Smooth muscle cell (in vitro differentiated cells): ENCODE data around the gene LILRA1. TPM values are rescaled to one million over a fixed set of nuclear protein-coding genes. Genes with fewer than 3 reads are reported as not detected.

Source experiments
- DNase-seq: peaks from one replicate; lab custom pipeline; 2025; ENCODE audit not compliant: unreplicated experiment; lab: John Stamatoyannopoulos, UW
- H2AFZ ChIP-seq: fragments of 200-600 bp; sonication (generic); 2 replicates; pipeline ENCODE4 v1.6.0; 2016; ENCODE audit warnings: antibody characterized with exemption, low read depth, mild to moderate bottlenecking
- H3F3A ChIP-seq: fragments of 200-600 bp; sonication (generic); 2 replicates; pipeline ENCODE4 v1.6.0; 2017; ENCODE audit warnings: antibody characterized with exemption, low read depth
- H3K27ac ChIP-seq: fragments of 200-600 bp; sonication (generic); 2 replicates; pipeline ENCODE4 v1.5.1; 2016; ENCODE audit warnings: low read depth, mild to moderate bottlenecking
- H3K27me3 ChIP-seq: fragments of 200-600 bp; sonication (generic); 2 replicates; pipeline ENCODE4 v1.6.1; 2016; ENCODE audit warnings: low read depth, mild to moderate bottlenecking
- H3K36me3 ChIP-seq: fragments of 200-600 bp; sonication (generic); 2 replicates; pipeline ENCODE4 v1.5.1; 2016; ENCODE audit warnings: low read depth
- H3K4me1 ChIP-seq: fragments of 200-600 bp; sonication (generic); 2 replicates; pipeline ENCODE4 v1.5.1; 2016; ENCODE audit warnings: low read depth
- H3K4me2 ChIP-seq: fragments of 200-600 bp; sonication (generic); 2 replicates; pipeline ENCODE4 v1.6.0; 2016; ENCODE audit warnings: mild to moderate bottlenecking
- H3K4me3 ChIP-seq: fragments of 200-600 bp; sonication (generic); 2 replicates; pipeline ENCODE4 v1.5.1; 2016; ENCODE audit warnings: mild to moderate bottlenecking
- H3K79me2 ChIP-seq: fragments of 200-600 bp; sonication (generic); 2 replicates; pipeline ENCODE4 v1.6.0; 2016; ENCODE audit warnings: low read depth, mild to moderate bottlenecking
- H3K9ac ChIP-seq: fragments of 200-600 bp; sonication (generic); 2 replicates; pipeline ENCODE4 v1.6.0; 2016; ENCODE audit warnings: low read depth
- H3K9me3 ChIP-seq: fragments of 200-600 bp; sonication (generic); replicated peaks from 2 replicates; pipeline ENCODE4 v1.5.1; 2016; ENCODE audit warnings: low read depth
- H4K20me1 ChIP-seq: fragments of 200-600 bp; sonication (generic); 2 replicates; pipeline ENCODE4 v1.6.0; 2016; ENCODE audit warnings: low read depth
- CTCF ChIP-seq: fragments of 200-600 bp; sonication (generic); IDR thresholded peaks from 2 replicates; pipeline ENCODE4 v1.5.1; 2017; ENCODE audit warnings: borderline replicate concordance, mild to moderate bottlenecking, antibody characterized with exemption; ENCODE audit not compliant: insufficient read depth, poor library complexity, severe bottlenecking
- WGBS: methylation state at CpG from one replicate; pipeline ENCODE4 v1.1.7; 2016; ENCODE audit warnings: low lambda C conversion rate; 5-methylcytosine and 5-hydroxymethylcytosine counted together
- polyA plus RNA-seq: library from polyadenylated mRNA; unstranded; fragments of >200 nt; fragmentation: Nextera tagmentation; extraction: Ambion mirVana; gene quantifications from 2 replicates; pipeline ENCODE4 v1.2.1, GENCODE V29; 2016
- total RNA-seq: library from RNA; depleted of rRNA; stranded (reverse); fragments of >200 nt; gene quantifications from 2 replicates; pipeline ENCODE4 v1.2.3, GENCODE V29; 2014

Gene LILRA1
- total and polyA plus RNA-seq, 2 experiments from 2014 or later, result not detected

- H3K36me3 ChIP-seq, result no peaks in the 10 kb centered on the region
- H2AFZ ChIP-seq, result no peak overlapping the region
- no peak overlapping the region for H3K4me3 ChIP-seq
- no peaks in the 10 kb centered on the region for H3F3A ChIP-seq
- H3K4me2 ChIP-seq, result no peak overlapping the region
- no peak for DNase-seq
- no peak overlapping the region for H3K9ac ChIP-seq
- 90% methylated on average over 16 of the region's 16 CpGs for WGBS
- H3K79me2 ChIP-seq, result no peaks in the 10 kb centered on the region
- H3K27ac ChIP-seq, result no peak overlapping the region
- no peaks in the 10 kb centered on the region for H3K4me1 ChIP-seq
- no peaks in the 10 kb centered on the region for H3K27me3 ChIP-seq
- peaks cover 20% of the 10 kb centered on the region for H3K9me3 ChIP-seq
- no peaks in the 10 kb centered on the region for H4K20me1 ChIP-seq
- no peak for TF ChIP-seq CTCF
Observed at GRCh38 chr19:54554896-54555295, 38.5 kb upstream of the LILRA1 start.

GRCh38 chr19:54556194-54556593 lies 37.2 kb upstream of the LILRA1 start:
- Histone ChIP-seq H3K9ac (no peak overlapping the region), H2AFZ (no peak overlapping the region), H4K20me1 (no peaks in the 10 kb centered on the region), H3K27me3 (no peaks in the 10 kb centered on the region), H3K79me2 (no peaks in the 10 kb centered on the region), H3K36me3 (no peaks in the 10 kb centered on the region), H3K9me3 (peaks cover 20% of the 10 kb centered on the region), H3K4me1 (no peaks in the 10 kb centered on the region), H3K4me3 (no peak overlapping the region), H3K4me2 (no peak overlapping the region), H3K27ac (no peak overlapping the region), H3F3A (no peaks in the 10 kb centered on the region)
- 81% methylated on average over 1 of the region's 1 CpG for WGBS
- no peak for DNase-seq
- no peak for TF ChIP-seq CTCF

GRCh38 chr19:54558339-54558738 lies 35.1 kb upstream of the LILRA1 start:
- Histone ChIP-seq H3K79me2 (no peaks in the 10 kb centered on the region), H3K4me2 (no peak overlapping the region), H3K27me3 (no peaks in the 10 kb centered on the region), H3K4me3 (no peak overlapping the region), H3K9me3 (peaks cover 23% of the 10 kb centered on the region), H3K9ac (no peak overlapping the region), H3K36me3 (no peaks in the 10 kb centered on the region), H3F3A (no peaks in the 10 kb centered on the region), H2AFZ (no peak overlapping the region), H3K4me1 (no peaks in the 10 kb centered on the region), H3K27ac (no peak overlapping the region), H4K20me1 (no peaks in the 10 kb centered on the region)
- WGBS, result 61% methylated on average over 3 of the region's 3 CpGs
- no peak for TF ChIP-seq CTCF
- DNase-seq, result no peak

- Histone ChIP-seq H4K20me1 (no peaks in the 10 kb centered on the region), H3K9me3 (peaks cover 19% of the 10 kb centered on the region), H2AFZ (no peak overlapping the region), H3K4me2 (no peak overlapping the region), H3K27ac (no peak overlapping the region), H3K4me1 (no peaks in the 10 kb centered on the region), H3K36me3 (no peaks in the 10 kb centered on the region), H3K27me3 (no peaks in the 10 kb centered on the region), H3F3A (no peaks in the 10 kb centered on the region), H3K4me3 (no peak overlapping the region), H3K79me2 (no peaks in the 10 kb centered on the region), H3K9ac (no peak overlapping the region)
- WGBS, result 73% methylated on average over 11 of the region's 11 CpGs
- DNase-seq, result no peak
- no peak for TF ChIP-seq CTCF
Observed at GRCh38 chr19:54560881-54561385, 32.5 kb upstream of the LILRA1 start.
